A549 (cell line): ENCODE measurements around the gene EMC8. TPM values are rescaled to one million over a fixed set of nuclear protein-coding genes. Genes with fewer than 3 reads are reported as not detected.
A peak's percentile ranks its signal among the peaks of the same experiment; 100 is the strongest.

Experiments
- ATAC-seq, 2 experiments: fragments of 200-7000 bp in 1 of 2; fragments of >200 bp in 1 of 2; cut with Nextera tagmentation in 1 of 2; cut with Tn5 transposase in 1 of 2; 3 replicates each; pipeline versions ENCODE4 v1.8.0 to v1.9.1; 2018 to 2020; ENCODE audit warnings: mild to moderate bottlenecking in 1 of 2, moderate library complexity in 1 of 2
- CTCF ChIA-PET: fragments of 300-600 bp; sonication (Branson Sonifier 250); formaldehyde crosslinking; extraction: SDS; loops from one replicate; lab custom pipeline; 2021; ENCODE audit warnings: antibody characterized with exemption, inconsistent platforms; lab: Yijun Ruan, JAX
- POLR2A ChIA-PET: fragments of 350-600 bp; formaldehyde crosslinking; extraction: SDS; loops from one replicate; lab custom pipeline; 2021; ENCODE audit warnings: antibody characterized with exemption, inconsistent platforms; lab: Yijun Ruan, JAX
- DNase-seq, 2 experiments: peaks; one replicate each; pipeline versions ENCODE4 v3.0.0 to v3.0.0-alpha.2; 2011 to 2016; ENCODE audit warnings: low read depth in 1 of 2, low spot score in 1 of 2
- FAIRE-seq: peaks from 2 replicates; lab custom pipeline; 2011; peaks lifted over from hg19 to GRCh38; lab: Jason Lieb, UNC
- H3K27ac ChIP-seq, 2 experiments: fragments of >200 bp; sonication (Bioruptor Twin); formaldehyde crosslinking; 3 replicates each; pipeline ENCODE4 v1.5.1; 2016 to 2017
- H3K4me1 ChIP-seq: fragments of >200 bp; sonication (Bioruptor Twin); formaldehyde crosslinking; 3 replicates; pipeline ENCODE4 v1.6.1; 2016
- H3K4me2 ChIP-seq: fragments of >200 bp; sonication (Bioruptor Twin); formaldehyde crosslinking; 3 replicates; pipeline ENCODE4 v1.6.1; 2016
- H3K4me3 ChIP-seq: fragments of >200 bp; sonication (Bioruptor Twin); formaldehyde crosslinking; 3 replicates; pipeline ENCODE4 v1.5.1; 2016
- H3K9me3 ChIP-seq: fragments of >200 bp; sonication (Bioruptor Twin); formaldehyde crosslinking; 3 replicates; pipeline ENCODE4 v1.6.1; 2016
- CBX8 ChIP-seq: fragments of 200-600 bp; sonication (generic); IDR thresholded peaks from 2 replicates; pipeline ENCODE4 v1.6.1; 2016
- E2F6 ChIP-seq: IDR thresholded peaks from 2 replicates; pipeline ENCODE4 v1.6.1; 2012; ENCODE audit warnings: low read depth, borderline replicate concordance
- EP300 ChIP-seq, 2 experiments: fragments of >200 bp; sonication (Bioruptor Twin); formaldehyde crosslinking; IDR thresholded peaks; 2 replicates in 1 of 2; 3 replicates in 1 of 2; pipeline ENCODE4 v1.6.1; 2016 to 2017
- HEYL ChIP-seq: fragments of 250-450 bp; sonication (Bioruptor Pico); IDR thresholded peaks from 2 replicates; pipeline ENCODE4 v1.8.0; 2021; ENCODE audit warnings: mild to moderate bottlenecking, moderate library complexity
- HMGXB4 ChIP-seq: fragments of 250-450 bp; sonication (Bioruptor Pico); IDR thresholded peaks from 2 replicates; pipeline ENCODE4 v1.5.0; 2021; ENCODE audit warnings: mild to moderate bottlenecking, moderate library complexity, borderline replicate concordance
- JUNB ChIP-seq: fragments of >200 bp; sonication (Bioruptor Twin); formaldehyde crosslinking; IDR thresholded peaks from 2 replicates; pipeline ENCODE4 v1.6.1; 2016
- MAZ ChIP-seq: fragments of 150-350 bp; IDR thresholded peaks from 2 replicates; pipeline ENCODE4 v1.6.1; 2014; ENCODE audit warnings: antibody characterized with exemption, low read depth, low read length, borderline replicate concordance
- POLR2A ChIP-seq: IDR thresholded peaks from 2 replicates; pipeline ENCODE4 v1.6.1; 2012; ENCODE audit warnings: mild to moderate bottlenecking, low read length
- REST ChIP-seq: fragments of 200-600 bp; sonication (generic); IDR thresholded peaks from 2 replicates; pipeline ENCODE4 v1.6.1; 2016; ENCODE audit warnings: antibody characterized with exemption, mild to moderate bottlenecking, moderate library complexity
- SREBF2 ChIP-seq: fragments of 450-650 bp; IDR thresholded peaks from 2 replicates; pipeline ENCODE4 v1.6.1; 2014; ENCODE audit warnings: mild to moderate bottlenecking, moderate library complexity
- TP53 ChIP-seq: fragments of 250-450 bp; sonication (Bioruptor Pico); IDR thresholded peaks from 2 replicates; pipeline ENCODE4 v1.5.0; 2021; ENCODE audit warnings: mild to moderate bottlenecking, moderate library complexity
- ZFP36 ChIP-seq: fragments of 450-650 bp; IDR thresholded peaks from 2 replicates; pipeline ENCODE4 v1.6.1; 2014; ENCODE audit warnings: borderline replicate concordance; ENCODE audit not compliant: partially characterized antibody
- ZSCAN20 ChIP-seq: fragments of 250-450 bp; sonication (Bioruptor Pico); IDR thresholded peaks from 2 replicates; pipeline ENCODE4 v1.8.0; 2022; ENCODE audit warnings: mild to moderate bottlenecking, moderate library complexity
- WGBS: methylation state at CpG from one replicate; pipeline ENCODE4 v1.1.6; 2017; ENCODE audit errors: missing lambda C conversion rate; 5-methylcytosine and 5-hydroxymethylcytosine counted together
- polyA plus RNA-seq, 4 experiments: library from polyadenylated mRNA; depleted of rRNA in 3 of 4; stranded (reverse); fragments of >200 nt; fragmentation: RNase III in 1 of 4; extraction: RNeasy Plus Mini Kit Qiagen cat#74134 plus additional on column Dnase treatment in 1 of 4; gene quantifications; 2 replicates in 3 of 4; 3 replicates in 1 of 4; pipeline ENCODE4 v1.2.3, GENCODE V29; 2011 to 2017

The EMC8 gene
- polyA plus RNA-seq, 2 of the 4 experiments (the other 2 are of a cell fraction): 43.0 to 53.2 TPM

GRCh38 chr16:85836706-85837582 lies 37.6 kb upstream of the EMC8 start:
- CTCF ChIA-PET: interaction anchor here (0.8 to 14.3 kb wide), 4 partner anchors 16 to 179 kb away, joined by 3 to 126 read pairs (median 8); no protein-coding TSS in a partner anchor

GRCh38 chr16:85835956-85836705 lies 36.8 kb upstream of the EMC8 start:
- no peak for FAIRE-seq
- WGBS: 32% methylated on average over 18 of the region's 22 CpGs
- Histone ChIP-seq H3K4me1 (no peaks in the 10 kb centered on the region), H3K4me3 (no peak overlapping the region), H3K27ac (no peak overlapping the region), H3K4me2 (no peak overlapping the region), H3K9me3 (0 out of 3 replicates have a peak, but pooled peaks cover 3% of the 10 kb centered on the region)
- TF ChIP-seq CBX8 (no peak), MAZ (no peak), JUNB (no peak), REST (no peak)
- ChIA-PET CTCF (interaction anchor here (2.9 to 14.3 kb wide), 2 partner anchors 15 to 180 kb away, joined by 14 to 126 read pairs; no protein-coding TSS in a partner anchor), POLR2A (no interaction called here)
- DNase-seq: no peak
- ATAC-seq: no peak; a peak in 1 of 6 replicates

More at GRCh38 chr16:85836706-85837582, 37.6 kb upstream of the EMC8 start:
- ATAC-seq: peak in 1 of 2 experiments; percentile 26; a peak in 1 of 6 replicates
- Histone ChIP-seq H3K4me2 (no peak overlapping the region), H3K27ac (no peak overlapping the region), H3K4me3 (no peak overlapping the region), H3K4me1 (no peaks in the 10 kb centered on the region), H3K9me3 (0 out of 3 replicates have a peak, but pooled peaks cover 3% of the 10 kb centered on the region)
- FAIRE-seq: no peak
- 16% methylated on average over 21 of the region's 24 CpGs for WGBS
- no peak for DNase-seq
- TF ChIP-seq CBX8: no peak
- POLR2A ChIA-PET: no interaction called here

- H3K4me1 ChIP-seq: no peaks in the 10 kb centered on the region
- no peak overlapping the region for H3K27ac ChIP-seq
- TF ChIP-seq SREBF2: no peak
- DNase-seq (no peak), ATAC-seq (peak; percentile 26 to 28; a peak in 2 of 6 replicates), FAIRE-seq (no peak)
- H3K4me2 ChIP-seq: no peak overlapping the region
- WGBS: 57% methylated on average over 17 of the region's 21 CpGs
- no peak overlapping the region for H3K4me3 ChIP-seq
- POLR2A ChIA-PET: no interaction called here
- CTCF ChIA-PET: interaction anchor here (0.7 to 14.3 kb wide), 4 partner anchors 14 to 188 kb away, joined by 3 to 126 read pairs (median 10); no protein-coding TSS in a partner anchor
- H3K9me3 ChIP-seq: 0 out of 3 replicates have a peak, but pooled peaks cover 3% of the 10 kb centered on the region
Measured at GRCh38 chr16:85835227-85835751, 35.9 kb upstream of the EMC8 start.

GRCh38 chr16:85834741-85835140 lies 35.4 kb upstream of the EMC8 start:
- no peak overlapping the region for H3K4me2 ChIP-seq
- CTCF ChIA-PET: interaction anchor here (0.7 to 14.3 kb wide), 3 partner anchors 14 to 188 kb away, joined by 3 to 126 read pairs (median 5); no protein-coding TSS in a partner anchor
- H3K9me3 ChIP-seq: 0 out of 3 replicates have a peak, but pooled peaks cover 3% of the 10 kb centered on the region
- no peak overlapping the region for H3K4me3 ChIP-seq
- DNase-seq: no peak
- no peak for ATAC-seq
- TF ChIP-seq HMGXB4 (CRISPR knock-in tag) (no peak), EP300 (IDR thresholded peaks at IDR 0.05) (no peak), HEYL (no peak), POLR2A (no peak), ZSCAN20 (CRISPR knock-in tag) (no peak), TP53 (CRISPR knock-in tag) (no peak), E2F6 (no peak), ZFP36 (no peak)
- no peaks in the 10 kb centered on the region for H3K4me1 ChIP-seq
- no peak for FAIRE-seq
- no peak overlapping the region for H3K27ac ChIP-seq
- WGBS: 11% methylated on average over 5 of the region's 5 CpGs
- POLR2A ChIA-PET: no interaction called here
